GM11168 (cell line): ENCODE measurements around the gene ACER1.
"Not testable (repeated sequence)": the region's sequence is repeated elsewhere in the genome, so short reads cannot be mapped to it uniquely, and the experiment has no call there.

ENCODE experiments used
- in situ Hi-C: fragments of 300-500 bp; cut with MboI; formaldehyde crosslinking; loops from one replicate; pipeline ENCODE4 v1.12.0; 2022; ENCODE audit warnings: low sequenced_read_pairs; ENCODE audit not compliant: unreplicated experiment

The ACER1 gene

GRCh38 chr19:6297202-6297601 lies 36.2 kb downstream of the ACER1 start:
- in situ Hi-C loops: no loop called here

- in situ Hi-C loops: no loop called here
These were observed 41.4 kb downstream of the ACER1 start for GRCh38 chr19:6292006-6292405.

GRCh38 chr19:6288737-6289136 lies 44.7 kb downstream of the ACER1 start:
- in situ Hi-C loops: no loop called here

- in situ Hi-C loops: no loop called here
These were observed 46.0 kb downstream of the ACER1 start for GRCh38 chr19:6287269-6287885.

- in situ Hi-C loops: no loop called here
These were observed 46.7 kb downstream of the ACER1 start for GRCh38 chr19:6286676-6287075.

GRCh38 chr19:6282393-6282792 lies 51.0 kb downstream of the ACER1 start:
- in situ Hi-C loops: not testable (repeated sequence)

- in situ Hi-C loops: no loop called here
These were observed 53.4 kb downstream of the ACER1 start, which contains the start of gene MLLT1 for GRCh38 chr19:6279931-6280591. Gene MLLT1 (minus strand): TSS chr19:6279975. CDS start chr19:6279784, 191 bp downstream.

GRCh38 chr19:6279620-6279930 lies 53.8 kb downstream of the ACER1 start:
- in situ Hi-C loops: no loop called here

GRCh38 chr19:6278740-6279619 lies 54.4 kb downstream of the ACER1 start:
- in situ Hi-C loops: no loop called here

GRCh38 chr19:6278051-6278450 lies 55.4 kb downstream of the ACER1 start:
- in situ Hi-C loops: no loop called here

GRCh38 chr19:6276447-6276846 lies 57.0 kb downstream of the ACER1 start:
- in situ Hi-C loops: no loop called here

- in situ Hi-C loops: no loop called here
These were observed 58.2 kb downstream of the ACER1 start for GRCh38 chr19:6275170-6275744.

- in situ Hi-C loops: loop anchor here (5.0 kb wide), 1 partner anchor 37 kb away; no protein-coding TSS in a partner anchor
These were observed 58.7 kb downstream of the ACER1 start for GRCh38 chr19:6274756-6275155.

GRCh38 chr19:6273701-6274601 lies 59.5 kb downstream of the ACER1 start:
- in situ Hi-C loops: loop anchor here (5.0 kb wide), 1 partner anchor 37 kb away; no protein-coding TSS in a partner anchor

- in situ Hi-C loops: loop anchor here (5.0 kb wide), 1 partner anchor 36 kb away; no protein-coding TSS in a partner anchor
These were observed 60.4 kb downstream of the ACER1 start for GRCh38 chr19:6272913-6273600.

GRCh38 chr19:6272411-6272791 lies 61.0 kb downstream of the ACER1 start:
- in situ Hi-C loops: loop anchor here (5.0 kb wide), 1 partner anchor 35 kb away; no protein-coding TSS in a partner anchor

GRCh38 chr19:6271721-6272410 lies 61.5 kb downstream of the ACER1 start:
- in situ Hi-C loops: loop anchor here (5.0 kb wide), 1 partner anchor 35 kb away; no protein-coding TSS in a partner anchor

- in situ Hi-C loops: loop anchor here (5.0 kb wide), 1 partner anchor 34 kb away; no protein-coding TSS in a partner anchor
These were observed 62.2 kb downstream of the ACER1 start for GRCh38 chr19:6271251-6271650.
